PFSK-1 (cell line): ENCODE measurements around the gene DOCK1.

Source experiments
- FOXP2 ChIP-seq: optimal IDR thresholded peaks from 2 replicates; pipeline ENCODE3; 2011; ENCODE audit warnings: borderline replicate concordance, control low read depth, inconsistent platforms; ENCODE audit not compliant: insufficient read depth; ENCODE audit errors: extremely low read length, extremely low read depth
- POLR2AphosphoS5 ChIP-seq: IDR thresholded peaks from 2 replicates; pipeline ENCODE4 v1.6.1; 2012; ENCODE audit warnings: low read depth, mild to moderate bottlenecking, control low read depth, low read length, moderate library complexity
- REST ChIP-seq, 2 experiments: IDR thresholded peaks; 2 replicates each; pipeline versions ENCODE4 v1.6.1 to v1.8.0; 2011 to 2012; ENCODE audit warnings: low read depth in 2 of 2, low read length in 2 of 2, control low read depth in 1 of 2, inconsistent platforms in 1 of 2, mild to moderate bottlenecking in 1 of 2, moderate library complexity in 1 of 2; ENCODE audit not compliant: insufficient read depth in 1 of 2
- SIN3A ChIP-seq: IDR thresholded peaks from 2 replicates; pipeline ENCODE4 v1.6.1; 2012; ENCODE audit warnings: mild to moderate bottlenecking, low read length, moderate library complexity, borderline replicate concordance; ENCODE audit not compliant: insufficient read depth
- TAF1 ChIP-seq: IDR thresholded peaks from 2 replicates; pipeline ENCODE4 v1.6.1; 2012; ENCODE audit warnings: low read length, control low read depth, borderline replicate concordance; ENCODE audit not compliant: insufficient read depth

Gene DOCK1

GRCh38 chr10:127142136-127142535 lies 236.9 kb downstream of the DOCK1 start:
- TF ChIP-seq REST (IDR thresholded peaks at IDR 0.05; ENCODE audit: insufficient read depth in 1 of 2, low read depth in 2 of 2, low read length in 2 of 2) (no peak), TAF1 (no peak), SIN3A (no peak), FOXP2 (no peak), POLR2AphosphoS5 (no peak)

- TF ChIP-seq FOXP2 (no peak), POLR2AphosphoS5 (no peak), REST (IDR thresholded peaks at IDR 0.05; ENCODE audit: insufficient read depth in 1 of 2, low read depth in 2 of 2, low read length in 2 of 2) (no peak), TAF1 (no peak), SIN3A (no peak)
Observed at GRCh38 chr10:127142856-127143255, 237.6 kb downstream of the DOCK1 start.

- TF ChIP-seq REST (IDR thresholded peaks at IDR 0.05; ENCODE audit: insufficient read depth in 1 of 2, low read depth in 2 of 2, low read length in 2 of 2): no peak
- no peak for TF ChIP-seq SIN3A
- TF ChIP-seq TAF1: no peak
- TF ChIP-seq POLR2AphosphoS5: no peak
- TF ChIP-seq FOXP2: no peak
Observed at GRCh38 chr10:127145173-127145572, 239.9 kb downstream of the DOCK1 start.

- TF ChIP-seq TAF1 (no peak), POLR2AphosphoS5 (no peak), SIN3A (no peak), FOXP2 (no peak), REST (IDR thresholded peaks at IDR 0.05; ENCODE audit: insufficient read depth in 1 of 2, low read depth in 2 of 2, low read length in 2 of 2) (no peak)
Observed at GRCh38 chr10:127146661-127147060, 241.4 kb downstream of the DOCK1 start.
